Measurements from ENCODE around the gene ZDHHC3. TPM values are rescaled to one million over a fixed set of nuclear protein-coding genes. Genes with fewer than 3 reads are reported as not detected.

The ZDHHC3 gene
- total RNA-seq, 1 experiment from 2014 or later, result 49.5 TPM

- H3K4me3 ChIP-seq (ENCODE audit: low read depth in 2 of 2, low read length in 2 of 2), result no peak overlapping the region
- CTCF ChIA-PET, result no interaction called here
- no peaks in the 10 kb centered on the region for H3K4me1 ChIP-seq (ENCODE audit: control insufficient read depth, insufficient read depth, low read length)
- BruUV-seq (replicated peaks), result no TSS peak
- no peaks in the 10 kb centered on the region for H3K9me3 ChIP-seq (ENCODE audit: control insufficient read depth, insufficient read depth, low read depth, low read length)
- DNase-seq (ENCODE audit: low read depth, low spot score), result no peak
- peaks cover 6% of the 10 kb centered on the region for H3K36me3 ChIP-seq (ENCODE audit: control insufficient read depth, insufficient read depth, low read length)
- no peak overlapping the region for H3K27ac ChIP-seq (ENCODE audit: low read length)
- no peak for ATAC-seq
- POLR2A ChIA-PET, result no interaction called here
- in situ Hi-C loops (cut with HindIII; ENCODE audit: low pct_unique_long_range_greater_than_20kb, low sequenced_read_pairs), result no loop called here
- TF ChIP-seq REST (IDR thresholded peaks at IDR 0.05; ENCODE audit: insufficient read depth in 1 of 2, low read depth in 2 of 2, low read length in 1 of 2), result no peak
- TF ChIP-seq CTCF (IDR thresholded peaks at IDR 0.05), result no peak
- TF ChIP-seq SIN3A (IDR thresholded peaks at IDR 0.05; ENCODE audit: borderline replicate concordance, insufficient read depth, low read depth, low read length), result no peak
- TF ChIP-seq POLR2AphosphoS5 (IDR thresholded peaks at IDR 0.05; ENCODE audit: low read depth, low read length), result no peak
- no peak for TF ChIP-seq TCF7L2 (IDR thresholded peaks at IDR 0.05; ENCODE audit: low read depth, low read length)
- intact Hi-C loops (cut with micrococcal nuclease; ENCODE audit: unreplicated experiment), result no loop called here
- no peaks in the 10 kb centered on the region for H3K27me3 ChIP-seq (ENCODE audit: control insufficient read depth, insufficient read depth, low read length)
These were observed 26.7 kb upstream of the ZDHHC3 start for GRCh38 chr3:45002720-45003119.

GRCh38 chr3:45002139-45002660 lies 26.2 kb upstream of the ZDHHC3 start:
- H3K9me3 ChIP-seq (ENCODE audit: control insufficient read depth, insufficient read depth, low read depth, low read length), result no peaks in the 10 kb centered on the region
- DNase-seq (ENCODE audit: low read depth, low spot score) (no peak), ATAC-seq (no peak)
- no peaks in the 10 kb centered on the region for H3K4me1 ChIP-seq (ENCODE audit: control insufficient read depth, insufficient read depth, low read length)
- no peak overlapping the region for H3K27ac ChIP-seq (ENCODE audit: low read length)
- intact Hi-C loops (cut with micrococcal nuclease; ENCODE audit: unreplicated experiment) (no loop called here), in situ Hi-C loops (cut with HindIII; ENCODE audit: low pct_unique_long_range_greater_than_20kb, low sequenced_read_pairs) (no loop called here)
- TF ChIP-seq POLR2AphosphoS5 (IDR thresholded peaks at IDR 0.05; ENCODE audit: low read depth, low read length) (no peak), REST (IDR thresholded peaks at IDR 0.05; ENCODE audit: insufficient read depth in 1 of 2, low read depth in 2 of 2, low read length in 1 of 2) (no peak), CTCF (IDR thresholded peaks at IDR 0.05) (no peak), TCF7L2 (IDR thresholded peaks at IDR 0.05; ENCODE audit: low read depth, low read length) (no peak), SIN3A (IDR thresholded peaks at IDR 0.05; ENCODE audit: borderline replicate concordance, insufficient read depth, low read depth, low read length) (no peak)
- no peaks in the 10 kb centered on the region for H3K27me3 ChIP-seq (ENCODE audit: control insufficient read depth, insufficient read depth, low read length)
- CTCF ChIA-PET, result no interaction called here
- peaks cover 6% of the 10 kb centered on the region for H3K36me3 ChIP-seq (ENCODE audit: control insufficient read depth, insufficient read depth, low read length)
- POLR2A ChIA-PET, result interaction anchor here (0.7 kb wide), 1 partner anchor 15 kb away, joined by 3 read pairs; no protein-coding TSS in a partner anchor
- H3K4me3 ChIP-seq (ENCODE audit: low read depth in 2 of 2, low read length in 2 of 2), result no peak overlapping the region
- no TSS peak for BruUV-seq (replicated peaks)
